Measurements from ENCODE around the gene RABAC1.

Gene RABAC1

GRCh38 chr19:41913538-41914423, 45.3 kb downstream of the RABAC1 start:
- TF ChIP-seq, protein P1, sequence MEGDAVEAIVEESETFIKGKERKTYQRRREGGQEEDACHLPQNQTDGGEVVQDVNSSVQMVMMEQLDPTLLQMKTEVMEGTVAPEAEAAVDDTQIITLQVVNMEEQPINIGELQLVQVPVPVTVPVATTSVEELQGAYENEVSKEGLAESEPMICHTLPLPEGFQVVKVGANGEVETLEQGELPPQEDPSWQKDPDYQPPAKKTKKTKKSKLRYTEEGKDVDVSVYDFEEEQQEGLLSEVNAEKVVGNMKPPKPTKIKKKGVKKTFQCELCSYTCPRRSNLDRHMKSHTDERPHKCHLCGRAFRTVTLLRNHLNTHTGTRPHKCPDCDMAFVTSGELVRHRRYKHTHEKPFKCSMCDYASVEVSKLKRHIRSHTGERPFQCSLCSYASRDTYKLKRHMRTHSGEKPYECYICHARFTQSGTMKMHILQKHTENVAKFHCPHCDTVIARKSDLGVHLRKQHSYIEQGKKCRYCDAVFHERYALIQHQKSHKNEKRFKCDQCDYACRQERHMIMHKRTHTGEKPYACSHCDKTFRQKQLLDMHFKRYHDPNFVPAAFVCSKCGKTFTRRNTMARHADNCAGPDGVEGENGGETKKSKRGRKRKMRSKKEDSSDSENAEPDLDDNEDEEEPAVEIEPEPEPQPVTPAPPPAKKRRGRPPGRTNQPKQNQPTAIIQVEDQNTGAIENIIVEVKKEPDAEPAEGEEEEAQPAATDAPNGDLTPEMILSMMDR (IDR thresholded peaks at IDR 0.05; ENCODE audit: insufficient read depth, low read length): no peak
- no peak for TF ChIP-seq POLR2AphosphoS5 (IDR thresholded peaks at IDR 0.05; ENCODE audit: low read depth)
- H3K27ac ChIP-seq (replicated peaks): no peak overlapping the region
- H3K4me3 ChIP-seq (replicated peaks; ENCODE audit: insufficient read depth, low read length): no peak overlapping the region
- DNase-seq (ENCODE audit: low read depth in 1 of 2, low spot score in 1 of 2): no peak
- H3K27me3 ChIP-seq (ENCODE audit: insufficient read depth, poor library complexity, severe bottlenecking): peaks cover 55% of the 10 kb centered on the region

GRCh38 chr19:41912899-41913537, 46.1 kb downstream of the RABAC1 start:
- H3K27ac ChIP-seq (replicated peaks): no peak overlapping the region
- TF ChIP-seq POLR2AphosphoS5 (IDR thresholded peaks at IDR 0.05; ENCODE audit: low read depth): no peak
- no peak for TF ChIP-seq SPI1 (IDR thresholded peaks at IDR 0.05; ENCODE audit: borderline replicate concordance, low read depth)
- TF ChIP-seq REST (IDR thresholded peaks at IDR 0.05; ENCODE audit: insufficient replicate concordance, low read depth): no peak
- TF ChIP-seq, protein P1 (IDR thresholded peaks at IDR 0.05; ENCODE audit: insufficient read depth, low read length): no peak
- no peak for TF ChIP-seq GABPA (IDR thresholded peaks at IDR 0.05; ENCODE audit: low read depth)
- H3K27me3 ChIP-seq (ENCODE audit: insufficient read depth, poor library complexity, severe bottlenecking): peaks cover 55% of the 10 kb centered on the region
- no peak for DNase-seq (ENCODE audit: low read depth in 1 of 2, low spot score in 1 of 2)
- H3K4me3 ChIP-seq (replicated peaks; ENCODE audit: insufficient read depth, low read length): no peak overlapping the region

DNA sequence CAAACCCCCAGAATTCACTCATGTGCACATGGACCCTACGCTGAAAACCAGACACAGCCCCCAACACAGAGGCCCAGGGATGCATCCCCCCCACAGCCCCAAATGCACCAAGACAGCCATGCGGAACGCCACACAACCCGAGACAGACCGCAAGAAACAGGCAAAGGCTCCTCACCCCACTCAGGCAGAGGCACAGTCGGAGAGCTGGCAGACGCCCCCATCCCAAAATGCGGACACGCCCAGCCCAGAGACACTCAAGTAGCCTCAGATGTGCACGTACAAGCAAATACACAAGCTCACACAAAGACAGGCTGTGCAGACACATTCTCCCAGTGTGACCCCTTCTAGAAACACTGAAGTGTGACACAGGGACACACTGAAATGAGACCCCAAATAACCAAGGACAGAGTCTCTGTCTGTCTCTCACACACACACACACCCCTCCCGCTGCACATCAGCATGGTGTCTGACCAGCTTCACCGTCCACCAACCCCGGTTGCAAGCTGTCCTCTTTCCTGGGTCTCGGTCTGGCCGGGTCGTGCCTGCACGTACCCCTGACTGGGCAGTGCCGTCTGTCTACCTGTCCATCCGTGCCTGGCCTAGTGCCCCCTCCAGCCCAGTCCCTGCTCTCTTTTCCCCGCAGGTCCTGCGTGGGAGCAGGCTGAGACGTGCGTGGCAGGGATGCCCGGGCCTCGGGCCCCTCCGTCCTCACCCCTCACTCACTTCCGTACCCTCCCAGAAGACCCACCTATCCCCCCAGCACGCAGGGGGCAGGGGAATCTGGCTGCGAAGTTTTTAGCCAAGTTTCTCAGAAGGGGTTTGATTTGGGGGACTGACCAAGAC, 47.0 kb downstream of the RABAC1 start:
- peaks cover 48% of the 10 kb centered on the region for H3K27me3 ChIP-seq (ENCODE audit: insufficient read depth, poor library complexity, severe bottlenecking)
- TF ChIP-seq, protein P1 (IDR thresholded peaks at IDR 0.05; ENCODE audit: insufficient read depth, low read length): no peak
- no peak for TF ChIP-seq POLR2AphosphoS5 (IDR thresholded peaks at IDR 0.05; ENCODE audit: low read depth)
- H3K27ac ChIP-seq (replicated peaks): no peak overlapping the region
- no peak overlapping the region for H3K4me3 ChIP-seq (replicated peaks; ENCODE audit: insufficient read depth, low read length)
- no peak for DNase-seq (ENCODE audit: low read depth in 1 of 2, low spot score in 1 of 2)

All from HL-60 (cell line).